MM.1S (cell line): ENCODE results near the gene SETBP1.

ENCODE experiments used
- CTCF ChIP-seq: fragments of 300-600 bp; sonication (generic); IDR thresholded peaks from 2 replicates; pipeline ENCODE4 v1.5.1; 2016; ENCODE audit warnings: antibody characterized with exemption, low read length, mixed read lengths
- EZH2 ChIP-seq: fragments of 300-600 bp; sonication (generic); optimal IDR thresholded peaks from 2 replicates; pipeline ENCODE3; 2017; ENCODE audit warnings: low read depth, mild to moderate bottlenecking, antibody characterized with exemption, low read length, mixed read lengths
- EZH2phosphoT487 ChIP-seq: fragments of 300-600 bp; sonication (generic); IDR thresholded peaks from 2 replicates; pipeline ENCODE4 v1.6.1; 2018; ENCODE audit warnings: antibody characterized with exemption, low read length

- TF ChIP-seq EZH2phosphoT487 (no peak), CTCF (no peak), EZH2 (no peak)
Observed at GRCh38 chr18:44916429-44917207, 235.9 kb downstream of the SETBP1 start.
